NCI-H1694 (cell line): ENCODE results near the gene IFI27L1.

Experiments
- DNase-seq: peaks from one replicate; lab custom pipeline; 2025; lab: John Stamatoyannopoulos, UW

Gene IFI27L1

GRCh38 chr14:94132285-94132887 is 51.3 kb downstream of the IFI27L1 start:
- DNase-seq, result peak; percentile 98

- DNase-seq, result no peak
Observed at GRCh38 chr14:94135476-94135875, 54.4 kb downstream of the IFI27L1 start.

GRCh38 chr14:94136575-94137331 is 55.6 kb downstream of the IFI27L1 start:
- DNase-seq, result peak; percentile 95

GRCh38 chr14:94138251-94138650 is 57.1 kb downstream of the IFI27L1 start:
- no peak for DNase-seq

- DNase-seq, result no peak
Observed at GRCh38 chr14:94139006-94139405, 57.9 kb downstream of the IFI27L1 start.

- no peak for DNase-seq
Observed at GRCh38 chr14:94139421-94139820, 58.3 kb downstream of the IFI27L1 start.

GRCh38 chr14:94142247-94142646 is 61.1 kb downstream of the IFI27L1 start:
- no peak for DNase-seq

GRCh38 chr14:94142836-94143235 is 61.7 kb downstream of the IFI27L1 start:
- no peak for DNase-seq

GRCh38 chr14:94143239-94143638 is 62.1 kb downstream of the IFI27L1 start:
- DNase-seq, result peak; percentile 25

GRCh38 chr14:94143711-94144110 is 62.6 kb downstream of the IFI27L1 start:
- DNase-seq, result no peak

GRCh38 chr14:94144765-94145164 is 63.7 kb downstream of the IFI27L1 start:
- peak; percentile 59 for DNase-seq

- peak; percentile 14 for DNase-seq
Observed at GRCh38 chr14:94145902-94146527, 64.9 kb downstream of the IFI27L1 start.
